GM23338 (cell line): ENCODE measurements around the gene CDH19. TPM values are rescaled to one million over a fixed set of nuclear protein-coding genes. Genes with fewer than 3 reads are reported as not detected.

ENCODE experiments used
- CREB1 ChIP-seq: fragments of 250-450 bp; sonication (Bioruptor Pico); IDR thresholded peaks from 2 replicates; pipeline ENCODE4 v1.5.0; 2020; ENCODE audit warnings: low read depth, mild to moderate bottlenecking, moderate library complexity
- EZH2phosphoT487 ChIP-seq: fragments of 200-600 bp; sonication (generic); IDR thresholded peaks from one replicate; pipeline ENCODE4 v1.8.1; 2018; ENCODE audit warnings: antibody characterized with exemption; ENCODE audit not compliant: unreplicated experiment
- JUNB ChIP-seq: IDR thresholded peaks from one replicate; pipeline ENCODE4 v1.6.1; 2016; ENCODE audit warnings: antibody characterized with exemption; ENCODE audit not compliant: unreplicated experiment
- NANOG ChIP-seq: IDR thresholded peaks from 2 replicates; pipeline ENCODE4 v1.6.1; 2016; ENCODE audit warnings: antibody characterized with exemption, borderline replicate concordance
- REST ChIP-seq: IDR thresholded peaks from one replicate; pipeline ENCODE4 v1.6.1; 2018; ENCODE audit warnings: antibody characterized with exemption; ENCODE audit not compliant: unreplicated experiment
- STAT1 ChIP-seq: IDR thresholded peaks from one replicate; pipeline ENCODE4 v1.6.1; 2016; ENCODE audit warnings: antibody characterized with exemption; ENCODE audit not compliant: unreplicated experiment
- ZNF114 ChIP-seq: fragments of 250-450 bp; sonication (Bioruptor Pico); IDR thresholded peaks from 2 replicates; pipeline ENCODE4 v1.5.0; 2020; ENCODE audit warnings: mild to moderate bottlenecking, moderate library complexity
- ZNF331 ChIP-seq: fragments of 250-450 bp; sonication (Bioruptor Pico); IDR thresholded peaks from 2 replicates; pipeline ENCODE4 v1.5.0; 2020; ENCODE audit warnings: low read depth, mild to moderate bottlenecking, moderate library complexity
- ZNF462 ChIP-seq: fragments of 250-450 bp; sonication (Bioruptor Pico); IDR thresholded peaks from 2 replicates; pipeline ENCODE4 v1.5.0; 2020; ENCODE audit warnings: mild to moderate bottlenecking, moderate library complexity
- polyA plus RNA-seq: library from polyadenylated mRNA; unstranded; fragments of >200 nt; fragmentation: Nextera tagmentation; extraction: Ambion mirVana; gene quantifications from 2 replicates; pipeline ENCODE4 v1.2.1, GENCODE V29; 2016
- total RNA-seq: library from RNA; depleted of rRNA; stranded (reverse); fragments of >200 nt; shearing (Covaris generic); gene quantifications from 2 replicates; pipeline ENCODE4 v1.2.3, GENCODE V29; 2014
- TF ChIP-seq, protein P1 (sequence below): IDR thresholded peaks from 2 replicates; pipeline ENCODE4 v1.6.1; 2016; ENCODE audit warnings: antibody characterized with exemption

The CDH19 gene
- total and polyA plus RNA-seq, 2 experiments from 2014 or later = 0.03 TPM

DNA sequence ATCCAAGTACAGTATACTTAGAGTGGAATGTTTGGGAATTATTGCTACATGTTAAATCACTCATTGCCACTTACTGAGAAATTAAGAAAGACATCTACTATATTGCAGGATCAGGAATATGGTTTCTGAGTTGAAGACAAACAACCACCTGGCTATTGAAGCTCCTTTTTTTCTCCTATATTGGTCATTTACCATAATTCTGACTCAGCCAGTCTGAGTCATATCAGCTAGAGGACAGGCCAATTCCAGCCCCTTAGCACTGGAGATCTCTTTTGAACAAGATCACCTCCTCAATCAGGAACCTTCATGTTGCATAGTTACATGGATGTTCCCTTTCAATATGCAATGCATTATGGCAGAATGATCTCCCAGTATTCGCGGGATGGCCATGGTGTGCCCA lies 42.7 kb upstream of the CDH19 start (continued):
- no peak for TF ChIP-seq ZNF462
- no peak for TF ChIP-seq STAT1
- TF ChIP-seq NANOG = no peak
- TF ChIP-seq EZH2phosphoT487 = no peak
- TF ChIP-seq JUNB = no peak
- no peak for TF ChIP-seq ZNF331 (CRISPR knock-in tag)
- no peak for TF ChIP-seq ZNF114
- TF ChIP-seq, protein P1, sequence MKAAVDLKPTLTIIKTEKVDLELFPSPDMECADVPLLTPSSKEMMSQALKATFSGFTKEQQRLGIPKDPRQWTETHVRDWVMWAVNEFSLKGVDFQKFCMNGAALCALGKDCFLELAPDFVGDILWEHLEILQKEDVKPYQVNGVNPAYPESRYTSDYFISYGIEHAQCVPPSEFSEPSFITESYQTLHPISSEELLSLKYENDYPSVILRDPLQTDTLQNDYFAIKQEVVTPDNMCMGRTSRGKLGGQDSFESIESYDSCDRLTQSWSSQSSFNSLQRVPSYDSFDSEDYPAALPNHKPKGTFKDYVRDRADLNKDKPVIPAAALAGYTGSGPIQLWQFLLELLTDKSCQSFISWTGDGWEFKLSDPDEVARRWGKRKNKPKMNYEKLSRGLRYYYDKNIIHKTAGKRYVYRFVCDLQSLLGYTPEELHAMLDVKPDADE = no peak
- no peak for TF ChIP-seq REST
- no peak for TF ChIP-seq CREB1 (CRISPR knock-in tag)
